Stimulated activated CD8-positive, alpha-beta memory T cell treated with anti-CD3 and anti-CD28 coated beads, Interleukin-15, amount 100 ng/mL, for 4 hours (primary cell): ENCODE measurements around the gene AVPI1.
"Not testable (repeated sequence)": the region's sequence is repeated elsewhere in the genome, so short reads cannot be mapped to it uniquely, and the experiment has no call there.

Experiments
- DNase-seq, 2 donors: peaks; one replicate each; pipeline ENCODE4 v3.0.0-alpha.2; 2020; ENCODE audit warnings: low read depth in 2 of 2

The AVPI1 gene

DNA sequence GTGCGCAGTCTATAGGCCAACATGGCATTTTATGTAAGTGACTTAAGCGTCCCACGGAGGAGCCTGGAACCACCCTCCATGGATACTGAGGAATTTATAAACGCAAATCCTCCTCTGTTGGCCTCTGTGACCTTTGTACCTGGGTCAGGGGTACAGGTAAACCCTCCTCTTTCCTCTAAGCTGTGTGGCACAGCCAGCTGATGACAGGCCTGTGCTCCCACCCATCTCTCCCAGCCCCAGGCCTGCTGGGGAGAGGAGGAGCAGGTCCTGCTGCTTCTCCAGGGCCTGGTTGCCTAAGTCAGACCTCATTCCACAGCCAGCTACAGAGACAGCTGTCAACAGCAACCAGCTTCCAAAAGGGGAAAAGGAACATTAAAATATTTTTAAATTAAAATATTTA, 5.0 kb downstream of the AVPI1 start:
- DNase-seq, result no peak

DNA sequence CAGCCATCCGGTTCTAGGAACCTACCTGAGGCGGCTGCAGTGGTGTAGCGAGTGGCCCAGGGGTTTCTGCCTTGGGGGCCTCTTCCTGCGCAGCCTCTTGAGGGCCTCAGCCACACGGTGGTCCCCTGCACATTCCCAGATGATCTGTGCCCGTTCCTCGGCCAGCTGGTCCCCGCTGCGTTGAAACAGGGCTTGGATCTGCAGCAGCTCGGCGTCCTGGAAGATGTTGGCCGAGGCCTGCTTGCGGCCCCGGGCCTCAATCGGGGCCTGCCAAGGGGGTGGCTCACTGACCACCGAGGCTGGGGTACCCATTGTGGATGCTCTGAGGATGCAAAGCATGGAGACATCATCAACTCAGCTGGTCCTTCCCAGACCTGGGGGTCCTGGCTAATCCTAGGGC, 7.4 kb downstream of the AVPI1 start:
- DNase-seq, result no peak

DNA sequence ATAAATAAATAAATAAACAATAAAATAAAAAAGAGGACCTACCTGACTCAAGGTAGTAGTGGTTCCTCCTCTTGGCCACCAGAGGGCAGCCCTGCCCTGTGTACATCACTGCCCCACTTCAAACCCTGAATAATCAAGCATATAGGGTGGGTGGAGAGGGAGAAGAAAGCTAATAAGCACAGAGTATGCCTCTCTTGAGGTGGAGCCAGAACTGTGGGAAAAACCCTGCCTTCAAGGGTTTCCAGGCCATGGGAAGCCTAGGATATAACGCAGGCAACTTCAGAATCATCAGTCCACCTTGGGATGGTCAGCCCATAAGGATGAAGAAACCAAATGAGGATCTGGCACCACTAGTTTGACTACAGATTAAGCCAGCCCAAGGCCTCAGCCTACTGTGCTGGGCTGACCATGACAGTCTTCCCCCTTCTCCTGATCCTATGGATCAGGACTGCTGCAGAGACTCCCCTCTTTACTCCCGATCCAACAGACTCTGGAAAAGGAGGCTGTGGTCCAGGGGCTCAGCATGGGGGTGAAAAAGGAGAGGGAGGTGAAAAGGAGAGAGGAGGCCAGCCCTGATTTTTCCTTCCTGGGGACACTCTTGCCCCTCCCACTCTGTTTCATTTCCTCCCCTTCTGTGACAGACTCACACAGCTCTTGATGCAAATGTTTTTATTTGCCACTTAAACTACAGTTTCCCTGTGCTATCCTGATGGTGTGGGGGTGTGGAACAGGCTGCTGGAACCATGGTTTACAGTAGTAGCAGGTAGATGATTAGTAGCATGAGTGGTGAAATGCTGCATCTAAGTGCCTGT, 10.1 kb downstream of the AVPI1 start:
- peak; percentile 9 to 20 for DNase-seq

DNA sequence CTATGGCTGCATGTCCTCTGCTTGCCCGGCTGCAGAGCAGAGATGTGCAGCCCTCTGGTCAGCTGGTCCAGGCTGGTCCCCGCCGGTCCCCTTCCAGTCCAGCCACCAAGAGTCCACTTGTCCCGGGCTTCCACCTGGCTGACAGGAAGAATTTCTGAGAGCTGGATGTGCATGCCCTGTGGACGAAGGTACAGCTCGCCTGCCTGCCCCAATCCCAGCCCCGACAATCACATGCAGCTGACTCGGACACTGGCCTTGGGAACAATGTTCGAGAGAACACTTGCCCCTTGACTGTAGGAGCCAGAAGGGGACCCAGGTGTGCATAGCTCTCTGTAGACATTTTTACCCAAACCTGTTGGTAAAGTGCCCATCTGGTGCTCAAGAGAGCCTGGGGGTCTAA, 11.8 kb downstream of the AVPI1 start:
- no peak for DNase-seq

DNA sequence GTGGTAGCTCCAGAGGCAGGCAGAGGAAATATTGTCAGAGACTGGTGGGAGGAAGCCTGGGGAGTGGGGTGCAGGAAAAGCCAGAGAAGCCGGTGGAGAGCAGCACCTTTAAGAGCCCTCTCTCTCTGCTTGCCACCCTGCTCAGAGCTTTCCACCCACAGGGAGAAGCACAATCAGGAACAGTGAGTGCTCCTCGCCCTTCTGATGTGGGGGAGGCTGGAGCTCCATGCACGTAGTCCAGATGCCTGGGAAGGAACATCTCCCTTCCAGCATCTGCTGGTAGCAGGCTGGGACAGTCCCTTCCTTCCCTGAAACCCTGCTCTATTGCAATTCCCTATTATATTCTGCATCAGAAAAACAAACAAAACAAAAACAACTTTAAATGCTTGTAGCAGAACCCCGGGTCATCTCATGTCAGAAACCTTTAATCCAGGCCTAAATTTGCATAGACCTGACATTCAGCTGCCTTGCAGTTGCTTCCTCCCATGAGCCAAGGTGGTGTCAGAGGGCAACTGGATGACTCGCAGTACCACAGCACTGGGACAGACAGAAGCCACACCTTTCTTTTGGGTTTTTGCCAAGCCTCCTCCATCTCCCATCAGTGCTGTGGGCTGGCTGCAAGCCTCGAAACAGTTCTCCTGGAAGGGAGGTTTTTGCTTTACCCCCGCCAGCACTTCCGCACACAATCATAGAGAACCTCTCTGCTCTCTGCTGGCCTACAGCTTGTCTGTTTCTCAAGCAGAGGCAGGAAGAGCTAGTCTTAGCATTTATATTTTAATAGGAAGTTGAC, 13.1 kb downstream of the AVPI1 start:
- DNase-seq, result no peak

DNA sequence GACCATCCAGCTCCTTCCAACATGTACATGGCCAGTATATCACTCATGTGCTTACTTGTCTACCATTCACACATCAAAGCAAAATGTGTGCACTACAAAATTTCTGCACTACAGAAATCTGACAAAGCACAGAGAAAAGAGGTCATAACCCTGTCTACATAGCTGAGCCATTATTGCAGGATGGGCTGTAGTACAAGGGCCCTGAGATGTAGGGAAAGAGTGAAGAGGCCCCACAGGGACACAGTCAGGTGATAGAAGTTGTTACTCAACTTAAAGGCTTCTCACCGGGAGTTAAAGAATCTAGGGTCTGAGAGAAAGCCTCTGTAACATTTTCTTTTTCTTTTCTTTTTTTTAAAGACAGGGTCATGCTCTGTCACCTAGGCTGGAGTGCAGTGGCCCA, 17.5 kb downstream of the AVPI1 start:
- DNase-seq, result no peak

DNA sequence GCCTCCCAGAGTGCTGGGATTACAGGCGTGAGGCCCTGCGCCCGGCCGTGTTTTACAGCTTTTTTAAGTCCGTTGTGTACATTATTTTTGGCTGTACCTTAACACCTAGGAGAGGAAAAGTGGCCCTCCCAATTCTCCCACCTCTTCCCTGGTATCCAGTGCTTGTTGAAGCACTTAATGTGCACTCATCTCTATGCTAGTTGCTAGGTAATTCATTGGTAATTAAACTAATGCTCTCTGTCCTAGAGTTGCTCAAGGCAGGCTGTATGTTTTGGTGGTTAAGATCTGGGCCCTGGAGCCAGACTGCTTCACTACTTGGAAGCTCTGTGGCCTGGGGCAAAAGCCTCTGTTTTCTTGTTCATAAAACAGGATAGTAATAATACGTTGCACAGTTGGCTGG, 19.6 kb downstream of the AVPI1 start:
- no peak for DNase-seq

DNA sequence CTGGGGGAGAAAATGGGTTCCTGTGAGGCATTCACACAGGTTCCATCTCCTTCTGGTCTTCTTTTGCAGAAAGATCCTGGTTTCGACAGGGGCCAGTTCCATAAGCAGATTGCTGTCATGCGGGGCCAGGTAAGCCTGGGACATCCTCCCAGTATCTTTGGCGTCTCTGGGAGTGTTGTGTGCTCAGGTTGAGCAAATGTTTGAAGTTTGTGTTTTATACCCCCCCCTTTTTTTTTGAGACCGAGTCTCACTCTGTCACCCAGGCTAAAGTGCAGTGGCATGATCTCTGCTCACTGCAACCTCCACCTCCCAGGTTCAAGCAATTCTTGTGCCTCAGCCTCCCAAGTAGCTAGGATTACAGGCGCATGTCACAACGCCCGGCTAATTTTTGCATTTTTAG, 20.0 kb downstream of the AVPI1 start:
- no peak for DNase-seq

DNA sequence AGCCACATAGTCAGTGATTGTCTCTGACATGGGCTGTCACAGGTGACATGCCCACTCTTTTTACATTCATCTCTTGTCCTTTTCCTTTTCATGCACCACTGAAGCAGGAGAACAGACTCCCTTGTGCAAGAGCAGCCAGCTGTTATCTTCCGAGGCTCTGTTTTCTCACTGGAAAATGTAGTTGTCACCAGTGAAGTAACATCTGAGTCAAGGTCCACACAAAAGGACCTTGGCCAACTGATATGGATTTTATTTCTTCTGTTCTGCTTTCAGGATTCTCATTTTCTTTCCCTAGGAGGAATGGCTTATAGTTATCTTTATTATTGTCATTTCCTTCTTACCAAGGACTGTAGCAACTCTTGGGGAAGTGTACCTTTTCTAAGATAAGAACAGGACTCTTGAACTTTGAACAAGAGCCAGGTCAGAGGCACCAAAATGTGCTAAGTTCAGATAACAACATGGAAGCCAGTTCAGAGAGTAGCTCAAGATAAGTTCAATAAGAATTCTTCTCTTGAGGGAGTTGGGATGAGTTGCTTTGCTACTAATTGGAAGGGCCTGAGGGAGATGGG, 22.7 kb downstream of the AVPI1 start:
- no peak for DNase-seq

DNA sequence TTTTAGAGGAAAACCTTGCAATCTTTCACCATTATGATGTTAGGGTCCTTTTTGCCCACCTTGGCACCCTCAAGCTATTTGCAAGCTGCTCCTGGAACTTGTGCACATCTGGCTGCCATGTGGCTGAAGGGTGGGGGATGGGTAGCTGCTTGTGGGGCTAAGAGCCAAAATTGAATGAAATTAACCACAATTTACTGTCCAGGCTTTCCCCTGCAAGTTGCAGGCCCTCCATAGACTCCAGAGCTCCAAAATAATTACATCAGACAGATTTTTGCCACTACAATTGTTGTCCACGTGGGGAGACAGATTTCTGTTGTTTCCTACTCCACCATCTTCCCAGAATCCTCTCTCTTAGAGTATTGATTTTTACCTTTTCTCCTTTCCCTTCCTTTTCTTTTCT, 27.5 kb downstream of the AVPI1 start:
- no peak for DNase-seq

DNA sequence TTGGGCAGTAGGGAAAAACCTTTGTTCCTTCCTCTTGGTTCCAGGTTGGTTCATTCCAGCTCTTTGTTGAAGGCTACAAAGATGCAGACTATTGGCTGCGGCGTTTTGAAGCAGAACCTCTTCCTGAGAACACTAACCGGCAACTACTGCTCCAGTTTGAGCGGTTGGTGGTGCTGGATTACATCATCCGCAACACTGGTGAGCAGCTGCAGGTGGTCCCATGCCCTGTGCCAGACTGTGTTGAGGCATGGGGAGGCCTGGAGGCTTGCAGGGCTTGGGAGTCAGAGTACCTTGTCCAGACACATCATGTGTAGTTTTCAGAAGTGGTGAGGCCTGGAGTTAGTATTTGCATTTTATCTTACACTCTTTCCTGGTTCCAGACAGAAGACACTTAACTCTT, 30.3 kb downstream of the AVPI1 start:
- DNase-seq, result no peak

DNA sequence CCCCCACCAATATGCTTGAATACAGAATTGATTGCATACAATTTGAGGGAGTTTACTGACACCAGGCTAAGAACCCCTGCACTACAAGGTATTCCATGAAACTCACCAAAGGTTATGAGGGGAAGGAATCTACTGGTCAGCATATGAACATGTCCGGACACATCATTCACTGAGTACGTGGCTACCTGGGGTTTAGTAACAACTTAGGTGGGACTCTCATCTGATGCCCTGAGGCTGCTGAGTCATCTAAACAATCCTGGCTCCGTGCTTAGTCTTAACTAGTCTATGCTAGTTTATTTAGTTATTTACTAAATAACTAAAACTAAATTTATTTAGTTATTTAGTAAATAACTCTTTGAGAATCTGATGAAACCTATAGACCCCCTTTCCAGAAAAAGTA, 35.3 kb downstream of the AVPI1 start:
- no peak for DNase-seq

DNA sequence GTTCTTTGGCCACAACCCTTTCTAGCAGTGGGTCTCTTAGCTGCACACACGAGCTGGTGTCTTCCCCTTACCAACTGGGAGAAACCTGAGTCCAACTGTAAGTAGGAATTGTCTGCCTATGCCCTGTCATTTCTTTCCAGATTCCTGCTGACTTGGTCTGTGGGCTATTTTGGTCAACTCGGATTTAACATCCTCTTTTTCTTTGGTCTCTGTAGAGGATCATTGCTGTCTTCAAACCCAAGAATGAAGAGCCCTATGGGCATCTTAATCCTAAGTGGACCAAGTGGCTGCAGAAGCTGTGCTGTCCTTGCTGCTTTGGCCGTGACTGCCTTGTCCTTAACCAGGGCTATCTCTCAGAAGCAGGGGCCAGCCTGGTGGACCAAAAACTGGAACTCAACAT, 36.3 kb downstream of the AVPI1 start:
- no peak for DNase-seq

DNA sequence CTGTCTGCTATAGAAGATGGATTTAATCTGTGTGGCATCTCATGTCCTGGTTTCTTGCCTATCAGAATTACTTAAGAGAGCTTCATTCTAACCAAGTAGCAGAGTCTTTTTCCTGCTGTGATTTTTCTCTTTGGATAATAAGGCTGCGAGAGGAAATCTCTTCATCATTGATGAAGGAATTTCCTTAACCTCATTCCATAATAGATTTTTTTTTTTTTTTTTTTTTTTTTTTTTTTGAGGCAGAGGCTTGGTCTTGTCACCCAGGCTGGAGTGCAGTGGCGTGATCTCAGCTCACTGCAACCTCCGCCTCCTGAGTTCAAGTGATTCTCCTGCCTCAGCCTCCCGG, 37.7 kb downstream of the AVPI1 start:
- DNase-seq, result not testable (repeated sequence)

DNA sequence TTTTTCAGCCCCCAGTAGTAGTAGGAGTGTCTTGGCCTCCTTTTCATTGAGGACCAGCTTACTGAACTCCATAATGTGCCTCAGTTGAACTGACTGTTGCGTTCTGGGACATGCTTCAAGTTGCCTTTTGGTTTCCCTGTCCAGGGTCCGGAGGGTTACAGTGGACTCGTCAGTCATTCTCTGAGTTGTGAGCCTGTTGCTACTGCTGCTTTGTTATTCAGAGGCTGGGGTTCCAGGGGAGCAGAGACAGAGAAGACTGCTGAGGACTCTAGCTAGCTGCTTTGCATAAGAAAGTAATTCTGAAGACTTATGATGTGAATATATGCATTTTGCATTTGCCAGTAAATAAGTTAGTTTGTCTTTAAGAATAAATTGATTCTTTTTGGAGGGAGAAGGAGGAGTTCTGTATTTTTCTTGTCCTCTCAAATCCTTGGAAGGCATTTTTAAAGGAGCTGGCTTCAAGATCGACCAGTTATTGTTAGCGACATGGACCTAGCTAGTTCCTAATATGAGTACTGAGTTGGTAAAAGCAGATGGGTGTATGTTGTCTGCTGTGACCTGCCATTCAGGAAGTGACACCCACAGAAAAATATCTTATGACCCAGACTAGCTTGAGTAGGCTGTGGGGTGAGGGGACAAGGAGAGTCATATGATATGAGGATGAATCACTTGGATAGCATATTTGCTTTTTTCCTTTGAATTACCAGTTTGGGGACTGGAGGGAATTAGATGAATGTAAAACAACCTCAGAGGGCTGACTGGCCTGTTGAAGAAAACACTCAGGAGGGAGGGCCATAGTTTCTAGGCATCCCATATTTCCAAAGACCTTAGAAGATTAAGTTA, 38.3 kb downstream of the AVPI1 start:
- peak in 1 of 2 donors; percentile 29 for DNase-seq

DNA sequence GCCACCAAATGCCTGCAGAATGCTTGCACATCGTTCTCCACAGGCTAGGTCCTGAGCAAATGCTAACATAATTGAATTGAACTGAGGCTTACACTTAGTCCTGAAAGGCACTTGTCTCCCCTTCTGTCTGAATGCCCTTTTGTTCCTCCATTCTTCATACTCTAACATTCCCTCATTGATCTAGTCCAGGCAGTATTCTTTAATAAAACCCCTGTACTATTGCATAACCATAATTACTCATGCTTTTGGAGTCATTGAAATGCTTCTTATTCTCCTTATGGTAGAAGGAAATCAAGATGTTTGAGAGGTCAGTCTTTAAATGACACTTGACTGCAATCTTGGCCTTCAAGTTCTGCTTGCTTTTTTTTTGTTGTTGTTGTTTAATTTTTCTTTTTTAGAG, 39.5 kb downstream of the AVPI1 start:
- no peak for DNase-seq

DNA sequence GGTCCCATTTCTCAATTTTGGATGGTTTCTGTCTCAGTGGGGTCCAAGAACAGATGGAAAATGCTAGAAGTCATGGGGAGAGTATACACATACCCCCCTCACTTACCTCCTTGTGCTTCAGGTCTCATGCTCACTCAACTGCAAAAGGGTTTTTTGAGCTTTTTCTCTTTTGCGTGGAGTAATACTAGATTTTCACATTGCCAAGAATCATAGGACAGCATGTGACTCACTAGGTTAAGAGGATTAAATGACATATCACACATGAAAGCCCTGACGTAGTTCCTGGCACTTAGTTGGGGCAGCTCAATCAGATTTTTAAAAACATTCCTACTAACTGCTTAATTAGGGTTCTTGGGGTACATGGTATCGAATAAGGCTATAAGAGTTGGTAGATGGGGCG, 42.1 kb downstream of the AVPI1 start:
- DNase-seq, result no peak

DNA sequence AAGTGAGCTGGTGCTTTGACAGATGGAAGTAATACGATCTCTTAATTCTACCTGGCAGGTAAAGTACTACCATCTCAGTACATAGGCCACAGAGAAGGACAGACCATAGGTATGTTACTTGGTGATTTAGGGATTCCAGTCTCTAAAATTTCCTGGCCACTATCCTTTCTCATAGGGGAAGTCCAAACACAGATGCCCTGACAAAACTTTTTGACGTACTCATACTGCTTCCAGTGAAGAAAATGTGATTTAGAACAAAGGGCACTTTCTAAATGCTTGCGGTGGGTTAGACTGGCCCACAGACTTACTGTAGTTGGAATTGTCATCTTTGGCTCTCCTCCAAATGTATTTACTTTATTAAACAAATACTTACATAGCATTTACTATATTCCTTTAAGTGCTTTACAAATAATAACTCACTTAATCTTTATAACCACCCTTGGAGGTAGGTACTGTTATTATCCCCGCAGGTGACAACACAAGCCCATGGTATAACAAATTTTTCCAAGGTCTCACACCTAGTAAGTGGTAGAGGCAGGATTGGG, 43.5 kb downstream of the AVPI1 start:
- DNase-seq, result no peak

DNA sequence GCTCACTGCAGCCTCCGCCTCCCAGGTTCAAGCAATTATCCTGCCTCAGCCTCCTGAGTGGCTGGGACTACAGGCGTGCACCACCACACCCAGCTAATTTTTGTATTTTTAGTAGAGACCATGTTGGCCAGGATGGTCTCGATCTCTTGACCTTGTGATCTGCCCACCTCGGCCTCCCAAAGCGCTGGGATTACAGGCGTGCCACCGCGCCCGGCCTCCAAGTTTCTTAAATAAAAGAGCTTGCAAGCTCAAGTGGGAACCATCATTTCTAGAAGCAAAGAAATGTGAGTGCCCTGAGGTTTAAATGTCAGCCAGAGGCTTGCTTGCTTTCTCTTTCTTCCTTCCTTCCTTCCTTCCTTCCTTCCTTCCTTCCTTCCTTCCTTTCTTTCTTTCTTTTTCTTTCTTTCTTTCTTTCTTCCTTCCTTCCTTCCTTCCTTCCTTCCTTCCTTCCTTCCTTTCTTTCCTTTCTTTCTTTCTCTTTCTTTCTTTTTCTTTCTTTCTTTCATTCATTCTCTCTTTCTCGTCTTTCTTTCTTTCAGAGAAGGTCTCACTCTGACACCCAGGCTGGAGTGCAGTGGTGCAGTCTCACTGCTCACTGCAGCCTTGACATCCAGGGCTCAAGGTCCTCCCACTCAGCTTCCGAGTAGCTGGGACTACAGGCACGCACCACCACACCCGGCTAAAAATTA, 44.4 kb downstream of the AVPI1 start:
- DNase-seq, result not testable (repeated sequence)

DNA sequence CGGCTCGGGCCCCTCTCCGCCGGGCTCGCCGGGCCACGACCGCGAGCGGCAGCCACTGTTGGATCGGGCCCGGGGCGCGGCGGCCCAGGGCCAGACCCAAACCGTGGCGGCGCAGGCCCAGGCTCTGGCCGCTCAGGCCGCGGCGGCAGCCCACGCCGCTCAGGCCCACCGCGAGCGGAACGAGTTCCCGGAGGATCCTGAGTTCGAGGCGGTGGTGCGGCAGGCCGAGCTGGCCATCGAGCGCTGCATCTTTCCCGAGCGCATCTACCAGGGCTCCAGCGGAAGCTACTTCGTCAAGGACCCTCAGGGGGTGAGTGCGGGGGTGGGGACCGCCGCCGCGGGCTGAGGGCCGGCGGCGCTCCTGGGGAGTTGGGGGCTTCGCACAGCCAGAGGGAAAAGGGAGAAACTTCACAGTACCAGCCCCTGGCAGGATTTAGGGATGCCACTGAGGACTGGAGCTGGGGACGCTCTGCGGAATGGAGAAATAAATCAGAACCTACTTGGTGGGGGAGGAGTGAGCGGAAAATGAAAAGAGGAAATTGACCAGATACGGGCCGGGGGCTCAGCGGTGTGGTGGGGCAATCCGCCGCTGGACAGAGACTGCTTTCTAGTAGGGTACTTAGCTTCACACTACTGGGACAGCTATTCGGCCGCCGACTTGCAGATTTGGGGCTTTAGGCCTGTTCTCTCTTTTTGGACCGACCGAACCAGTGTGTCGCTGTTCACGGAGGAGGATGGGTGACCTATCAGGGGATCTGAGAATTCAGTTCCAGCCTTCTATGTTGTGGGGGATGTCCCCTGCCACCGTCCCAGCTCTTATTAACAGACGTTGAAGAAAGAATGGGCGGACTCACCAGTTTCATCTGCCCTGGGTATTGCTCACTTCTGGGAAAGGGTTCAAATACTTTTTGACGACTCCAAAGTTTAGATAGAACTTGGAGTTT, 45.9 kb downstream of the AVPI1 start:
- no peak for DNase-seq
